GM12878 (cell line): ENCODE results near the gene MTHFS. TPM values are rescaled to one million over a fixed set of nuclear protein-coding genes. Genes with fewer than 3 reads are reported as not detected.

Source experiments
- ATAC-seq: fragments of 200-7000 bp; cut with Tn5 transposase; 3 replicates; pipeline ENCODE4 v1.9.1; 2020; ENCODE audit warnings: mild to moderate bottlenecking, moderate library complexity
- BruUV-seq: library from RNA; stranded (reverse); fragments of 400-500 nt; replicated peaks from 2 replicates; lab custom pipeline; 2021; lab: Mats Ljungman, UMichigan
- CTCF ChIA-PET: fragments of 300-600 bp; sonication (Branson Sonifier 250); formaldehyde crosslinking; extraction: SDS; loops from one replicate; lab custom pipeline; 2021; ENCODE audit warnings: inconsistent platforms; lab: Yijun Ruan, JAX
- POLR2A ChIA-PET: fragments of 350-600 bp; formaldehyde crosslinking; extraction: SDS; loops from one replicate; lab custom pipeline; 2021; ENCODE audit warnings: inconsistent platforms; lab: Charles Lee
- RAD21 ChIA-PET: fragments of 300-600 bp; sonication (Branson Sonifier 250); formaldehyde crosslinking; loops from one replicate; lab custom pipeline; 2023; ENCODE audit warnings: antibody characterized with exemption; ENCODE audit not compliant: unreplicated experiment; lab: Charles Lee
- SMC1A ChIA-PET: fragments of 300-600 bp; sonication (Branson Sonifier 250); formaldehyde crosslinking; loops from one replicate; lab custom pipeline; 2023; ENCODE audit not compliant: unreplicated experiment, uncharacterized antibody; lab: Charles Lee
- DNase-seq: peaks from one replicate; pipeline ENCODE4 v3.0.0-alpha.2; 2011; ENCODE audit warnings: low read depth, low spot score
- FAIRE-seq: peaks from 3 replicates; lab custom pipeline; 2011; peaks lifted over from hg19 to GRCh38; lab: Jason Lieb, UNC
- H2AFZ ChIP-seq: 2 replicates; pipeline ENCODE4 v1.6.0; 2011; ENCODE audit warnings: low read depth, low read length, control low read depth; ENCODE audit not compliant: control insufficient read depth
- H3K27ac ChIP-seq: 2 replicates; pipeline ENCODE4 v1.5.1; 2011; ENCODE audit warnings: control low read depth; ENCODE audit not compliant: control insufficient read depth, insufficient read depth
- H3K27me3 ChIP-seq, 2 experiments: replicated peaks in 1 of 2; 2 replicates each; pipeline versions ENCODE4 v1.6.0 to v1.6.1; 2011; ENCODE audit warnings: low read length in 1 of 2; ENCODE audit not compliant: control insufficient read depth in 2 of 2, insufficient read depth in 2 of 2
- H3K36me3 ChIP-seq, 2 experiments: 2 replicates each; pipeline ENCODE4 v1.5.1; 2011; ENCODE audit warnings: low read length in 1 of 2; ENCODE audit not compliant: control insufficient read depth in 2 of 2, insufficient read depth in 2 of 2
- H3K4me1 ChIP-seq: 2 replicates; pipeline ENCODE4 v1.6.1; 2011; ENCODE audit warnings: mild to moderate bottlenecking, low read length, moderate library complexity, mixed read lengths; ENCODE audit not compliant: control insufficient read depth, insufficient read depth
- H3K4me2 ChIP-seq: 2 replicates; pipeline ENCODE4 v1.6.0; 2011; ENCODE audit warnings: control low read depth; ENCODE audit not compliant: control insufficient read depth, insufficient read depth
- H3K4me3 ChIP-seq: fragments of 200-600 bp; sonication (generic); 2 replicates; pipeline ENCODE4 v1.5.1; 2016
- H3K79me2 ChIP-seq: 2 replicates; pipeline ENCODE4 v1.6.0; 2011; ENCODE audit warnings: low read length; ENCODE audit not compliant: control insufficient read depth, insufficient read depth
- H3K9ac ChIP-seq: 2 replicates; pipeline ENCODE4 v1.8.0; 2011; ENCODE audit warnings: low read length, control low read depth, mixed read lengths; ENCODE audit not compliant: control insufficient read depth, insufficient read depth
- H3K9me3 ChIP-seq: replicated peaks from 3 replicates; pipeline ENCODE4 v1.5.1; 2011; ENCODE audit warnings: mild to moderate bottlenecking, low read length; ENCODE audit not compliant: control insufficient read depth, insufficient read depth
- H4K20me1 ChIP-seq: 2 replicates; pipeline ENCODE4 v1.6.0; 2011; ENCODE audit not compliant: control insufficient read depth, insufficient read depth
- ATF2 ChIP-seq: IDR thresholded peaks from 2 replicates; pipeline ENCODE4 v1.6.1; 2012; ENCODE audit warnings: low read length, inconsistent platforms
- BCL3 ChIP-seq: IDR thresholded peaks from 2 replicates; pipeline ENCODE4 v1.6.1; 2011; ENCODE audit warnings: borderline replicate concordance, low read depth, mild to moderate bottlenecking, moderate library complexity, low read length; ENCODE audit not compliant: insufficient read depth, poor library complexity, severe bottlenecking
- GABPA ChIP-seq: IDR thresholded peaks from 2 replicates; pipeline ENCODE4 v1.6.1; 2014; ENCODE audit warnings: antibody characterized with exemption, low read depth, mild to moderate bottlenecking, inconsistent platforms
- PRDM15 ChIP-seq: fragments of 450-650 bp; formaldehyde crosslinking; IDR thresholded peaks from 2 replicates; pipeline ENCODE4 v1.4.0; 2020; ENCODE audit warnings: mild to moderate bottlenecking, moderate library complexity
- TAF1 ChIP-seq: IDR thresholded peaks from 2 replicates; pipeline ENCODE4 v1.6.1; 2011; ENCODE audit warnings: mild to moderate bottlenecking, low read depth, low read length, borderline replicate concordance
- TCF12 ChIP-seq: IDR thresholded peaks from 2 replicates; pipeline ENCODE4 v1.6.1; 2011; ENCODE audit warnings: low read depth, mild to moderate bottlenecking, low read length
- TCF3 ChIP-seq: IDR thresholded peaks from 2 replicates; pipeline ENCODE4 v1.6.1; 2012; ENCODE audit warnings: low read depth, mild to moderate bottlenecking, low read length, borderline replicate concordance; ENCODE audit not compliant: insufficient read depth
- ZNF687 ChIP-seq: fragments of 450-650 bp; IDR thresholded peaks from 2 replicates; pipeline ENCODE4 v1.6.1; 2017; ENCODE audit warnings: mild to moderate bottlenecking, moderate library complexity
- ZSCAN29 ChIP-seq: fragments of 450-650 bp; IDR thresholded peaks from 2 replicates; pipeline ENCODE4 v1.6.1; 2017; ENCODE audit warnings: mild to moderate bottlenecking, moderate library complexity
- whole genome bisulfite sequencing: methylation state at CpG from one replicate; pipeline ENCODE4 v1.1.6; 2016; ENCODE audit warnings: low lambda C conversion rate; ENCODE audit not compliant: insufficient replicate concordance, insufficient coverage; ENCODE audit errors: missing lambda C conversion rate; 5-methylcytosine and 5-hydroxymethylcytosine counted together
- in situ Hi-C: fragments of 300-500 bp; cut with MboI; formaldehyde crosslinking; loops from 9 replicates; pipeline ENCODE4 v1.14.3; 2018; ENCODE audit warnings: mixed read lengths
- intact Hi-C: fragments of 100-400 bp; cut with micrococcal nuclease; formaldehyde crosslinking; loops from one replicate; pipeline ENCODE4 v1.14.2; 2022; ENCODE audit not compliant: unreplicated experiment
- polyA plus RNA-seq, 11 experiments: library from polyadenylated mRNA; depleted of rRNA in 4 of 11; unstranded in 6 of 11; stranded (reverse) in 5 of 11; fragments of >200 nt; fragmentation: Nextera tagmentation in 4 of 11; fragmentation: Illumina TruSeq in 1 of 11; extraction: Ambion mirVana in 4 of 11; extraction: Trizol in 1 of 11; gene quantifications; 1 replicate in 1 of 11; 2 replicates in 10 of 11; pipeline versions ENCODE4 v1.2.1 to v1.2.3, GENCODE V29; 2011 to 2016; ENCODE audit warnings: inconsistent platforms in 2 of 11, missing spikeins in 2 of 11, low read depth in 1 of 11
- total RNA-seq, 4 experiments: library from RNA; depleted of rRNA in 3 of 4; stranded (reverse); fragments of >200 nt in 3 of 4; fragmentation: Illumina TruSeq in 1 of 4; extraction: Trizol in 1 of 4; gene quantifications; 2 replicates each; pipeline versions ENCODE4 v1.2.1 to v1.2.3, GENCODE V29; 2013 to 2021

The MTHFS gene
- total and polyA plus RNA-seq, 10 of the 15 experiments (the other 5 are each of a cell fraction or from before 2014, with no cell fraction given) = 14.0 to 81.9 (median 31.8) TPM

GRCh38 chr15:79903626-79904025 is 6.8 kb upstream of the MTHFS start:
- no TSS peak for BruUV-seq
- H3K36me3 ChIP-seq = peaks cover 0 to 2% of the 10 kb centered on the region in 2 experiments; a peak in 1 of 4 replicates
- ATAC-seq (no peak), DNase-seq (no peak), FAIRE-seq (no peak)
- H3K4me3 ChIP-seq = no peak overlapping the region
- no peaks in the 10 kb centered on the region; the same call in 2 of the 3 replicates for H3K9me3 ChIP-seq
- ChIA-PET CTCF (interaction anchor here (0.7 to 2.1 kb wide), 4 partner anchors 40 to 249 kb away, joined by 3 to 8 read pairs (median 3); no protein-coding TSS in a partner anchor), POLR2A (interaction anchor here (0.9 to 3.4 kb wide), 3 partner anchors 19 to 157 kb away, joined by 3 to 21 read pairs (median 3); no protein-coding TSS in a partner anchor), RAD21 (interaction anchor here (0.8 to 2.5 kb wide), 6 partner anchors 12 to 89 kb away, joined by 3 to 6 read pairs (median 4); no protein-coding TSS in a partner anchor), SMC1A (interaction anchor here (0.9 to 3.8 kb wide), 10 partner anchors 9 to 89 kb away, joined by 3 to 24 read pairs (median 8); partner anchors contain the start of gene BCL2A1)
- in situ Hi-C loops (no loop called here), intact Hi-C loops (loop anchor here (1.0 kb wide), 1 partner anchor 87 kb away; no protein-coding TSS in a partner anchor)
- 0% methylated on average over 1 of the region's 1 CpG for WGBS
- H3K27me3 ChIP-seq = no peaks in the 10 kb centered on the region
- H3K27ac ChIP-seq = no peak overlapping the region
- no peak overlapping the region for H3K4me2 ChIP-seq
- H3K4me1 ChIP-seq = peaks cover 22% of the 10 kb centered on the region
- no peaks in the 10 kb centered on the region; the same call in 1 of the 2 replicates for H3K79me2 ChIP-seq
- no peak overlapping the region for H2AFZ ChIP-seq
- H3K9ac ChIP-seq = no peak overlapping the region
- H4K20me1 ChIP-seq = no peaks in the 10 kb centered on the region
- no peak for TF ChIP-seq ZSCAN29
- no peak for TF ChIP-seq TCF3
- no peak for TF ChIP-seq GABPA
- no peak for TF ChIP-seq BCL3
- no peak for TF ChIP-seq TCF12
- TF ChIP-seq PRDM15 (CRISPR knock-in tag) = no peak
- no peak for TF ChIP-seq TAF1
- TF ChIP-seq ATF2 = no peak
- no peak for TF ChIP-seq ZNF687
